Measurements from ENCODE around the gene TCTA.

TCTA gene

GRCh38 chr3:49454898-49455681 is 42.9 kb downstream of the TCTA start:
- TF ChIP-seq TAF1 (IDR thresholded peaks at IDR 0.05; ENCODE audit: low read depth) (no peak), YY1 (IDR thresholded peaks at IDR 0.05; ENCODE audit: low read depth) (no peak), REST (IDR thresholded peaks at IDR 0.05; ENCODE audit: low read depth) (no peak), NFIC (IDR thresholded peaks at IDR 0.05) (no peak), CREB1 (IDR thresholded peaks at IDR 0.05; ENCODE audit: low read depth) (no peak), MAX (IDR thresholded peaks at IDR 0.05) (no peak), USF1 (IDR thresholded peaks at IDR 0.05) (no peak), TCF12 (IDR thresholded peaks at IDR 0.05; ENCODE audit: low read depth) (no peak), EGR1 (IDR thresholded peaks at IDR 0.05) (no peak), TEAD4 (IDR thresholded peaks at IDR 0.05) (no peak), FOXM1 (IDR thresholded peaks at IDR 0.05; ENCODE audit: borderline replicate concordance, low read depth) (no peak), ZBTB7A (IDR thresholded peaks at IDR 0.05; ENCODE audit: low read depth) (no peak), RAD21 (IDR thresholded peaks at IDR 0.05; ENCODE audit: low read depth) (no peak), CEBPB (IDR thresholded peaks at IDR 0.05) (no peak)

GRCh38 chr3:49456466-49456865 is 44.2 kb downstream of the TCTA start:
- no peak for TF ChIP-seq REST (IDR thresholded peaks at IDR 0.05; ENCODE audit: low read depth)
- TF ChIP-seq TEAD4 (IDR thresholded peaks at IDR 0.05), result peak; percentile 19; the same call in 1 of the 2 replicates

- TF ChIP-seq EGR1 (IDR thresholded peaks at IDR 0.05) (no peak), FOXM1 (IDR thresholded peaks at IDR 0.05; ENCODE audit: borderline replicate concordance, low read depth) (no peak), RAD21 (IDR thresholded peaks at IDR 0.05; ENCODE audit: low read depth) (no peak), TAF1 (IDR thresholded peaks at IDR 0.05; ENCODE audit: low read depth) (no peak), EP300 (IDR thresholded peaks at IDR 0.05; ENCODE audit: borderline replicate concordance) (no peak), REST (IDR thresholded peaks at IDR 0.05; ENCODE audit: low read depth) (no peak), CREB1 (IDR thresholded peaks at IDR 0.05; ENCODE audit: low read depth) (no peak), CEBPB (IDR thresholded peaks at IDR 0.05) (no peak), YY1 (IDR thresholded peaks at IDR 0.05; ENCODE audit: low read depth) (no peak), NFIC (IDR thresholded peaks at IDR 0.05) (no peak), MAX (IDR thresholded peaks at IDR 0.05) (no peak), USF1 (IDR thresholded peaks at IDR 0.05) (no peak), TEAD4 (IDR thresholded peaks at IDR 0.05) (no peak), ZBTB7A (IDR thresholded peaks at IDR 0.05; ENCODE audit: low read depth) (no peak), TCF12 (IDR thresholded peaks at IDR 0.05; ENCODE audit: low read depth) (no peak)
These were observed 48.1 kb downstream of the TCTA start for GRCh38 chr3:49460188-49460890.

GRCh38 chr3:49460956-49461355 is 48.7 kb downstream of the TCTA start:
- TF ChIP-seq FOXM1 (IDR thresholded peaks at IDR 0.05; ENCODE audit: borderline replicate concordance, low read depth) (no peak), USF1 (IDR thresholded peaks at IDR 0.05) (no peak), MAX (IDR thresholded peaks at IDR 0.05) (no peak), CREB1 (IDR thresholded peaks at IDR 0.05; ENCODE audit: low read depth) (no peak), RAD21 (IDR thresholded peaks at IDR 0.05; ENCODE audit: low read depth) (no peak), REST (IDR thresholded peaks at IDR 0.05; ENCODE audit: low read depth) (no peak), YY1 (IDR thresholded peaks at IDR 0.05; ENCODE audit: low read depth) (no peak), NFIC (IDR thresholded peaks at IDR 0.05) (no peak), TCF12 (IDR thresholded peaks at IDR 0.05; ENCODE audit: low read depth) (no peak), TAF1 (IDR thresholded peaks at IDR 0.05; ENCODE audit: low read depth) (no peak), EGR1 (IDR thresholded peaks at IDR 0.05) (no peak), EP300 (IDR thresholded peaks at IDR 0.05; ENCODE audit: borderline replicate concordance) (no peak), TEAD4 (IDR thresholded peaks at IDR 0.05) (no peak), ZBTB7A (IDR thresholded peaks at IDR 0.05; ENCODE audit: low read depth) (no peak), CEBPB (IDR thresholded peaks at IDR 0.05) (no peak)

Measured in Ishikawa (cell line).